GM19328 (cell line): ENCODE measurements around the gene GMPPA.

Experiments used
- ATAC-seq: cut with Tn5 transposase; IDR thresholded peaks from one replicate; pipeline ENCODE4 v1.9.1; 2021; ENCODE audit warnings: mild to moderate bottlenecking, moderate library complexity; ENCODE audit not compliant: unreplicated experiment

GMPPA gene

GRCh38 chr2:219517954-219518778 lies 19.5 kb downstream of the GMPPA start:
- ATAC-seq: no peak

- ATAC-seq: no peak
These were observed 20.8 kb downstream of the GMPPA start for GRCh38 chr2:219519526-219519916.

DNA sequence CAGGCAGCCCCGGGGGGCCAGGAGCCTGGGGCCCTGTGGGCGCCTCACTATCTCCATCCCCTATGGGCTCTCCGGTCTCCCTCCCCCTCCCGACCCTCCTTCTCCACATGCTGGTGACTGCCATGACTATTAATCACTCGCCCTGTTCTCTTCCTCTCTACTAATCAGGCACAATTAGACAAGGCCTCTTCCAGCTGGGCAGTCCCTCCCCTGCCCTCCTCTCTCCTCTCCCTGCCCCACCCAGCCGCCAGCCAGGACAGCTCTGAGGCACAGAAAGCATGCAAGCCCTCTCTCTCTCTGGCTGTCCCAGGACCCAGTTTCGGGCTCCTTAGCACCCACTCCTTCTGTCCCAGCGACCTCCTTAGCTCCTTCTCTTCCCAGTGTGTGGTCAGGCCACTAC lies 21.4 kb downstream of the GMPPA start:
- no peak for ATAC-seq

DNA sequence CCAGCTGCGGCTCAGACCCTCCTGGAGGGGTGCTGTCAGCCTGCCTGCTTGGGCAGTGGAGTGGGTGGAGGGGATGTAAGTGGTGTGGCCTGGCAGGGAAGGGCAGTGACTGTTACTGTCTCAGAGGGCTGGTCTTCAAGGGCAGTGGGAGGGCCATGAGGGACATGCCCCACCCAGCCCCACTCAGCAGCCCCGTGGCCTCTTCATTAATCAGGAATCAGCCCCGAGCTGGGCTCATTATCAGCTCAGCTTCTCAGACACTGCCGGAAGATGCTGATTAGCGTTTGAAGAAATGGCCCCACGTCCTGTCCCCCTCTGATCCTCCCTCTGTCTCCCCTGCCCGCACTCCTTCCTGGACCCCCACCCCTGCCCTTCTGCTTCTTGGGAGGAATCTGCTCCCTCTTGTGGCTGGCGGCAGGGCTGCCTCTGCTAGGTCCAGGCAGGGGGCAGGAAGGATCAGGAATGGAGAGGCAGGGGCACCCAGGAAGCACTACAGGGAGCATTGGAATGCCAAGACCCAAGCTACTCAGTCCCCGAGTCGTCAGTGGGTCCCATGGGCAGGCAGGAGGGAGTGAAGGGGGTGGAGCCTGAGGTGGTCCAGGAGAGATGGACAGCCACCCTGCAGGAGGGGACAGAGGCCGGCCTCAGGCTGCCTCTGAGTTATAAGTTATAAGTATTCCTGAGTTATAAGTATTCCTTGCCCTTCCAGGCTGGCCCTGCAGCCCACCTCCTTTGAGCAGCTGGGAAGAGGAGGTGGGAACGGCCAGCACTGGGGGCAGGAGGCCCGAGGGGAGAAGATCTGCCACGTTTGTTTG lies 22.6 kb downstream of the GMPPA start:
- no peak for ATAC-seq

GRCh38 chr2:219522111-219523030 lies 23.7 kb downstream of the GMPPA start:
- ATAC-seq: no peak

- no peak for ATAC-seq
These were observed 24.5 kb downstream of the GMPPA start for GRCh38 chr2:219523031-219523671.

- ATAC-seq: no peak
These were observed 26.1 kb downstream of the GMPPA start for GRCh38 chr2:219524817-219525216.

GRCh38 chr2:219525533-219526232 lies 27.0 kb downstream of the GMPPA start:
- no peak for ATAC-seq

DNA sequence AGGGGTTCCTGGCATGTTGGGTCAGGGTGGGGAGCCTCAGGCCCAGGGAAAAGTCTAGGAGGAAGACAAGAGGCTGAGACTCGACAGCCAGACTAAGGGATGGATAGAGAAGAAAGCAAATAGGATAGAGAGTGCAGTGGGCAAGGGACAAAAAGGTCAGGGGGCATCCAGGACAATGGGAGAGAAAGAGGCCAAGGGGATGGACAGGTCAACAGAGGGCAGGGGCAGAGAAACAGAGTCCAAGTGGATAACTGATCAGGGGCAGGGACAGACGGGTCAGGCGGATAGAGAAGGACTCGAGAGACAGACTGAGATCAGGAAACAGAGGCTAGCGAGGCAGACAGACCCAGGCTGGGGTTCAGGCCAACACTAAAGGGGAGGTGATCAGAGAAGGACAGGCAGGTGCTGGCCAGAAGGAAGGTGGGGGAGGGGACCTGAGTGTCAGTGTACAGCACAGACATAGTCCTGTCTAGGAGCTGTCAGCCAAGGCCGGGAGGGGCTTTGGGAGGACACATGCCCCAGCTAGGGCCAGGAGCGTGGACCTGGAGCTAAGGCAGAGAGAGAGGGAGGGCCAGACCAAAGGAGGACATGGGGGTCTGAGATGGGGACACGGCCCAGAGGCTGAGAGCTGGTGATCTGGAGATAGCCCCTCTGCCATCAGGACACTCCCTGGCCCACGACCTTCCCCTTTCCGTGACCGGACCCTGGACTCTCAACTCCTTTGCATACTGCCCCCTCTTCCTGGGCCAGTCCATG lies 27.8 kb downstream of the GMPPA start:
- ATAC-seq: no peak

- ATAC-seq: no peak
These were observed 28.3 kb downstream of the GMPPA start for GRCh38 chr2:219527076-219527394.

DNA sequence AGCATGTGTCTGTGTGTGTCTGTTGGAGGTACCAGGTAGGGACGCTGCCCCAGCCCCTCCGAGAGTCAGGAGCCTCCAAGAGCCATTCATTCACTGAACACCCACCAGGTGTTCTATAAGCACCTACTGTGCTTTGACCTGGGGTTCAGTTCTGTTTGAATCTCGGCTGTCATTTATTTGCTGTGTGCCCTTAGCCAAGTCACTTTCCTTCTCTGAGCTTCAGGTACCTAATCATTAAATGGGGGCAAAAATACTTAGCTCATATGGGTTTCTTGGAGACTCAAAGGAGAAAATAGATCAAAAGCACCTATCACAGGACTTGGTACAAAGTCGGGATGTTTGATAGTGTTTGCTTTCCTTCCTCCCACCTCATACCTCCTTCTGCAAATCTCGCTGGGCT lies 28.8 kb downstream of the GMPPA start:
- no peak for ATAC-seq

- peak; percentile 71 for ATAC-seq
These were observed 31.6 kb downstream of the GMPPA start for GRCh38 chr2:219530048-219530963.

GRCh38 chr2:219531639-219532377 lies 33.1 kb downstream of the GMPPA start:
- no peak for ATAC-seq

GRCh38 chr2:219532378-219532649 lies 33.6 kb downstream of the GMPPA start:
- ATAC-seq: no peak

GRCh38 chr2:219533930-219534661 lies 35.4 kb downstream of the GMPPA start:
- no peak for ATAC-seq

GRCh38 chr2:219536425-219536824 lies 37.7 kb downstream of the GMPPA start:
- no peak for ATAC-seq

GRCh38 chr2:219536967-219537366 lies 38.3 kb downstream of the GMPPA start:
- ATAC-seq: no peak
